ENCODE data around the gene PPIL1.
A peak's percentile ranks its signal among the peaks of the same experiment; 100 is the strongest.
"Not testable (repeated sequence)": the region's sequence is repeated elsewhere in the genome, so short reads cannot be mapped to it uniquely, and the experiment has no call there.

PPIL1 gene

GRCh38 chr6:36874443-36875249 is at the start of gene PPIL1:
PPIL1 (minus strand) TSS chr6:36874803; CDS start chr6:36874772, 31 bp downstream.
- peak; percentile 92 for DNase-seq

GRCh38 chr6:36924131-36924530 is 49.5 kb upstream of the PPIL1 start:
- peak; percentile 76 for DNase-seq

GRCh38 chr6:36920546-36920945 is 45.9 kb upstream of the PPIL1 start:
- no peak for DNase-seq

GRCh38 chr6:36920049-36920448 is 45.4 kb upstream of the PPIL1 start:
- no peak for DNase-seq

- DNase-seq = peak; percentile 85
Measured at GRCh38 chr6:36917541-36918193, 43.1 kb upstream of the PPIL1 start.

GRCh38 chr6:36916126-36916525 is 41.5 kb upstream of the PPIL1 start:
- no peak for DNase-seq

- no peak for DNase-seq
Measured at GRCh38 chr6:36915599-36915998, 41.0 kb upstream of the PPIL1 start.

GRCh38 chr6:36914227-36914794 is 39.7 kb upstream of the PPIL1 start:
- DNase-seq = no peak

- no peak for DNase-seq
Measured at GRCh38 chr6:36913082-36913481, 38.5 kb upstream of the PPIL1 start.

GRCh38 chr6:36912586-36912985 is 38.0 kb upstream of the PPIL1 start:
- DNase-seq = peak; percentile 92

- DNase-seq = no peak
Measured at GRCh38 chr6:36912030-36912454, 37.4 kb upstream of the PPIL1 start.

- DNase-seq = no peak
Measured at GRCh38 chr6:36908747-36909146, 34.1 kb upstream of the PPIL1 start.

- DNase-seq = peak; percentile 39
Measured at GRCh38 chr6:36907781-36908180, 33.2 kb upstream of the PPIL1 start.

GRCh38 chr6:36906539-36907325 is 32.1 kb upstream of the PPIL1 start:
- no peak for DNase-seq

GRCh38 chr6:36904851-36905393 is 30.3 kb upstream of the PPIL1 start:
- DNase-seq = no peak

GRCh38 chr6:36904114-36904513 is 29.5 kb upstream of the PPIL1 start:
- DNase-seq = no peak

- DNase-seq = no peak
Measured at GRCh38 chr6:36897609-36898008, 23.0 kb upstream of the PPIL1 start.

GRCh38 chr6:36893976-36894932 is 19.7 kb upstream of the PPIL1 start:
- DNase-seq = no peak

GRCh38 chr6:36891153-36891552 is 16.6 kb upstream of the PPIL1 start:
- DNase-seq = not testable (repeated sequence)

GRCh38 chr6:36890112-36890663 is 15.6 kb upstream of the PPIL1 start:
- DNase-seq = no peak
